HG03108 (cell line): ENCODE measurements around the gene PTPRD.
A peak's percentile ranks its signal among the peaks of the same experiment; 100 is the strongest.

Experiments
- ATAC-seq: cut with Tn5 transposase; IDR thresholded peaks from one replicate; pipeline ENCODE4 v1.9.1; 2021; ENCODE audit warnings: moderate library complexity; ENCODE audit not compliant: unreplicated experiment

PTPRD gene

GRCh38 chr9:9790216-9790872, 822.5 kb downstream of the PTPRD start:
- peak; percentile 48 for ATAC-seq

GRCh38 chr9:9783711-9784110, 829.1 kb downstream of the PTPRD start:
- ATAC-seq = no peak

- no peak for ATAC-seq
Observed at GRCh38 chr9:9783211-9783610, 829.6 kb downstream of the PTPRD start.

- no peak for ATAC-seq
Observed at GRCh38 chr9:9778293-9778692, 834.5 kb downstream of the PTPRD start.

- no peak for ATAC-seq
Observed at GRCh38 chr9:9774471-9774870, 838.3 kb downstream of the PTPRD start.

GRCh38 chr9:9771314-9771713, 841.5 kb downstream of the PTPRD start:
- ATAC-seq = no peak

- ATAC-seq = no peak
Observed at GRCh38 chr9:9764821-9765220, 848.0 kb downstream of the PTPRD start.

GRCh38 chr9:9754186-9754585, 858.6 kb downstream of the PTPRD start:
- no peak for ATAC-seq

- no peak for ATAC-seq
Observed at GRCh38 chr9:9753266-9753665, 859.5 kb downstream of the PTPRD start.

- no peak for ATAC-seq
Observed at GRCh38 chr9:9752722-9753121, 860.1 kb downstream of the PTPRD start.

- no peak for ATAC-seq
Observed at GRCh38 chr9:9751996-9752395, 860.8 kb downstream of the PTPRD start.

GRCh38 chr9:9750719-9751118, 862.1 kb downstream of the PTPRD start:
- no peak for ATAC-seq

- ATAC-seq = no peak
Observed at GRCh38 chr9:9749591-9749990, 863.2 kb downstream of the PTPRD start.

- ATAC-seq = no peak
Observed at GRCh38 chr9:9747787-9748186, 865.0 kb downstream of the PTPRD start.

- no peak for ATAC-seq
Observed at GRCh38 chr9:9746826-9747225, 866.0 kb downstream of the PTPRD start.

GRCh38 chr9:9743822-9744221, 869.0 kb downstream of the PTPRD start:
- no peak for ATAC-seq

GRCh38 chr9:9730174-9730573, 882.6 kb downstream of the PTPRD start:
- no peak for ATAC-seq

GRCh38 chr9:9729082-9729481, 883.7 kb downstream of the PTPRD start:
- ATAC-seq = no peak

- no peak for ATAC-seq
Observed at GRCh38 chr9:9719373-9720112, 893.3 kb downstream of the PTPRD start.

GRCh38 chr9:9718691-9719090, 894.1 kb downstream of the PTPRD start:
- ATAC-seq = no peak

- ATAC-seq = no peak
Observed at GRCh38 chr9:9679433-9679832, 933.4 kb downstream of the PTPRD start.

- ATAC-seq = no peak
Observed at GRCh38 chr9:9674461-9674860, 938.3 kb downstream of the PTPRD start.

- ATAC-seq = no peak
Observed at GRCh38 chr9:9670454-9670853, 942.3 kb downstream of the PTPRD start.
